Panc1 (cell line): ENCODE results near the gene UXS1. TPM values are rescaled to one million over a fixed set of nuclear protein-coding genes. Genes with fewer than 3 reads are reported as not detected.

Source experiments
- ATAC-seq: fragments of 200-7000 bp; cut with Tn5 transposase; 2 replicates; pipeline ENCODE4 v1.9.1; 2020; ENCODE audit warnings: mild to moderate bottlenecking, moderate library complexity
- BruUV-seq: library from RNA; stranded (reverse); fragments of 400-500 nt; replicated peaks from 2 replicates; lab custom pipeline; 2021; lab: Mats Ljungman, UMichigan
- CTCF ChIA-PET: fragments of 300-600 bp; sonication (Branson Sonifier 250); formaldehyde crosslinking; loops from one replicate; lab custom pipeline; 2022; ENCODE audit warnings: antibody characterized with exemption; lab: Charles Lee
- POLR2A ChIA-PET: fragments of 300-600 bp; sonication (Branson Sonifier 250); formaldehyde crosslinking; loops from one replicate; lab custom pipeline; 2022; ENCODE audit warnings: antibody characterized with exemption; lab: Charles Lee
- DNase-seq: peaks from one replicate; pipeline ENCODE4 v3.0.0-alpha.2; 2010; ENCODE audit warnings: low read depth, low spot score
- H3K27ac ChIP-seq: 2 replicates; pipeline ENCODE4 v1.5.1; 2011; ENCODE audit warnings: mild to moderate bottlenecking, low read length, inconsistent platforms
- H3K27me3 ChIP-seq: fragments of 200-500 bp; sonication (Bioruptor generic); 2 replicates; pipeline ENCODE4 v1.6.0; 2014; ENCODE audit warnings: low read length, inconsistent platforms; ENCODE audit not compliant: control insufficient read depth, insufficient read depth
- H3K36me3 ChIP-seq: fragments of 200-500 bp; sonication (Bioruptor generic); 2 replicates; pipeline ENCODE4 v1.5.1; 2014; ENCODE audit warnings: inconsistent platforms, mild to moderate bottlenecking, low read length, moderate library complexity; ENCODE audit not compliant: control insufficient read depth, insufficient read depth
- H3K4me1 ChIP-seq: 2 replicates; pipeline ENCODE4 v1.5.1; 2011; ENCODE audit warnings: inconsistent platforms, mild to moderate bottlenecking, low read length, moderate library complexity; ENCODE audit not compliant: control insufficient read depth, insufficient read depth
- H3K4me3 ChIP-seq, 2 experiments: 2 replicates each; pipeline ENCODE4 v1.5.1; 2011 to 2012; ENCODE audit warnings: low read depth in 2 of 2, low read length in 2 of 2, mild to moderate bottlenecking in 2 of 2, inconsistent platforms in 1 of 2, moderate library complexity in 1 of 2
- H3K9me3 ChIP-seq: fragments of 200-500 bp; sonication (Bioruptor generic); 2 replicates; pipeline ENCODE4 v1.5.1; 2014; ENCODE audit warnings: low read depth, mild to moderate bottlenecking, inconsistent platforms, low read length, moderate library complexity; ENCODE audit not compliant: control insufficient read depth, insufficient read depth
- CTCF ChIP-seq: fragments of 450-650 bp; IDR thresholded peaks from 2 replicates; pipeline ENCODE4 v1.5.1; 2017; ENCODE audit warnings: mild to moderate bottlenecking
- POLR2AphosphoS5 ChIP-seq: IDR thresholded peaks from 2 replicates; pipeline ENCODE4 v1.6.1; 2012; ENCODE audit warnings: mild to moderate bottlenecking, low read depth, low read length, moderate library complexity
- REST ChIP-seq, 2 experiments: IDR thresholded peaks; 2 replicates each; pipeline ENCODE4 v1.6.1; 2011 to 2012; ENCODE audit warnings: low read depth in 2 of 2, control low read depth in 1 of 2, low read length in 1 of 2, mild to moderate bottlenecking in 1 of 2, moderate library complexity in 1 of 2; ENCODE audit not compliant: insufficient read depth in 1 of 2
- SIN3A ChIP-seq: IDR thresholded peaks from 2 replicates; pipeline ENCODE4 v1.6.1; 2012; ENCODE audit warnings: low read depth, mild to moderate bottlenecking, low read length, moderate library complexity, borderline replicate concordance; ENCODE audit not compliant: insufficient read depth
- TCF7L2 ChIP-seq: IDR thresholded peaks from 2 replicates; pipeline ENCODE4 v1.6.1; 2011; ENCODE audit warnings: mild to moderate bottlenecking, low read depth, low read length, inconsistent platforms
- in situ Hi-C: cut with HindIII; loops from 2 replicates; pipeline ENCODE4 v1.10.0; 2016; ENCODE audit warnings: low sequenced_read_pairs, low pct_unique_long_range_greater_than_20kb
- intact Hi-C: fragments of 100-400 bp; cut with micrococcal nuclease; formaldehyde crosslinking; loops from one replicate; pipeline ENCODE4 v1.10.0; 2022; ENCODE audit not compliant: unreplicated experiment
- total RNA-seq: library from RNA; stranded (reverse); gene quantifications from one replicate; pipeline ENCODE4 v1.2.1, GENCODE V29; 2021; ENCODE audit not compliant: unreplicated experiment

Gene UXS1
- total RNA-seq, 1 experiment from 2014 or later, result 72.0 TPM

- H3K27ac ChIP-seq, result no peak overlapping the region
Observed at GRCh38 chr2:106080959-106081358, 113.1 kb downstream of the UXS1 start.

GRCh38 chr2:106078096-106078495 lies 116.0 kb downstream of the UXS1 start:
- no peaks in the 10 kb centered on the region for H3K9me3 ChIP-seq
- H3K27me3 ChIP-seq, result 0 out of 2 replicates have a peak, but pooled peaks cover 2% of the 10 kb centered on the region
- ChIA-PET CTCF (no interaction called here), POLR2A (no interaction called here)
- no peak overlapping the region for H3K4me3 ChIP-seq
- in situ Hi-C loops, result no loop called here
- DNase-seq (no peak), ATAC-seq (no peak)
- no peak overlapping the region for H3K27ac ChIP-seq
- no peaks in the 10 kb centered on the region for H3K4me1 ChIP-seq
- BruUV-seq, result no TSS peak
- intact Hi-C loops, result no loop called here
- H3K36me3 ChIP-seq, result no peaks in the 10 kb centered on the region
- TF ChIP-seq REST (IDR thresholded peaks at IDR 0.05; ENCODE audit: insufficient read depth in 1 of 2, low read depth in 2 of 2, low read length in 1 of 2), result no peak
- no peak for TF ChIP-seq POLR2AphosphoS5
- no peak for TF ChIP-seq TCF7L2

More at GRCh38 chr2:106080959-106081358, 113.1 kb downstream of the UXS1 start:
- CTCF ChIA-PET, result interaction anchor here (0.7 kb wide), 1 partner anchor 503 kb away, joined by 3 read pairs; no protein-coding TSS in a partner anchor
- POLR2A ChIA-PET, result no interaction called here
- H3K36me3 ChIP-seq, result no peaks in the 10 kb centered on the region
- BruUV-seq, result no TSS peak
- H3K4me1 ChIP-seq, result no peaks in the 10 kb centered on the region
- in situ Hi-C loops (no loop called here), intact Hi-C loops (loop anchor here (10.0 kb wide), 1 partner anchor 506 kb away; no protein-coding TSS in a partner anchor)
- no peaks in the 10 kb centered on the region for H3K9me3 ChIP-seq
- TF ChIP-seq POLR2AphosphoS5 (no peak), CTCF (no peak), REST (IDR thresholded peaks at IDR 0.05; ENCODE audit: insufficient read depth in 1 of 2, low read depth in 2 of 2, low read length in 1 of 2) (no peak), TCF7L2 (no peak), SIN3A (no peak)
- ATAC-seq (no peak), DNase-seq (no peak)
- 0 out of 2 replicates have a peak, but pooled peaks cover 2% of the 10 kb centered on the region for H3K27me3 ChIP-seq
- no peak overlapping the region for H3K4me3 ChIP-seq
